Stomach (tissue), 9 donors: ENCODE results near the gene TFCP2L1. TPM values are rescaled to one million over a fixed set of nuclear protein-coding genes. Genes with fewer than 3 reads are reported as not detected.

Experiments
- DNase-seq, 2 donors: peaks; one replicate each; pipeline versions ENCODE4 v3.0.0 to v3.0.0-alpha.2; 2013 to 2019
- H3K27ac ChIP-seq, 5 donors: fragments of 200-600 bp in 4 of 5; sonication (generic) in 4 of 5; one replicate each; pipeline ENCODE4 v1.5.1; 2013 to 2019; ENCODE audit warnings: mild to moderate bottlenecking in 1 of 5, moderate library complexity in 1 of 5
- H3K27me3 ChIP-seq, 3 donors: fragments of 200-600 bp; sonication (generic); one replicate each; pipeline ENCODE4 v1.5.1; 2017 to 2019; ENCODE audit warnings: mixed run types in 1 of 3
- H3K36me3 ChIP-seq, 4 donors: fragments of 200-600 bp; sonication (generic); 1 replicate in 3 of 4; 2 replicates in 1 of 4; pipeline ENCODE4 v1.5.1; 2016 to 2019
- H3K4me1 ChIP-seq, 4 donors: fragments of 200-600 bp; sonication (generic); one replicate each; pipeline ENCODE4 v1.5.1; 2016 to 2019
- H3K4me3 ChIP-seq, 4 donors: fragments of 200-600 bp; sonication (generic) in 3 of 4; one replicate each; pipeline ENCODE4 v1.5.1; 2016 to 2019; ENCODE audit warnings: mild to moderate bottlenecking in 1 of 4
- H3K9me3 ChIP-seq, 4 donors: fragments of 200-600 bp; sonication (generic); one replicate each; pipeline ENCODE4 v1.5.1; 2016 to 2019
- EP300 ChIP-seq: sonication (generic); formaldehyde crosslinking; IDR thresholded peaks from one replicate; pipeline ENCODE4 v1.6.1; 2017; ENCODE audit warnings: antibody characterized with exemption
- POLR2A ChIP-seq, 4 donors: fragments of 450-650 bp; IDR thresholded peaks; one replicate each; pipeline ENCODE4 v1.6.1; 2016; ENCODE audit warnings: antibody characterized with exemption in 4 of 4, control low read depth in 2 of 4, mild to moderate bottlenecking in 1 of 4, moderate library complexity in 1 of 4
- POLR2AphosphoS5 ChIP-seq, 3 donors: sonication (generic); formaldehyde crosslinking; IDR thresholded peaks; one replicate each; pipeline ENCODE4 v1.6.1; 2016; ENCODE audit warnings: antibody characterized with exemption in 3 of 3
- WGBS, 5 donors: extraction: QIAGEN DNeasy Blood & Tissue Kit in 3 of 5; methylation state at CpG; one replicate each; pipeline versions ENCODE4 v1.1.5 to v1.1.7; 2013 to 2018; 5-methylcytosine and 5-hydroxymethylcytosine counted together
- intact Hi-C: fragments of 100-400 bp; cut with DNase I; formaldehyde crosslinking; loops from one replicate; pipeline ENCODE4 v1.15.1; 2023; ENCODE audit warnings: low total_unique reads
- polyA plus RNA-seq, 3 donors: library from polyadenylated mRNA; stranded (reverse); fragments of 200-250 nt; gene quantifications; one replicate each; pipeline ENCODE4 v1.2.3, GENCODE V29; 2013
- total RNA-seq, 5 donors: library from RNA; depleted of rRNA; stranded (reverse); fragments of >200 nt; gene quantifications; one replicate each; pipeline versions ENCODE4 v1.1.0 to v1.2.3, GENCODE V29; 2014 to 2016
- TF ChIP-seq, protein P1 (sequence below), 7 experiments: fragments of 450-650 bp in 4 of 7; fragments of 200-600 bp in 3 of 7; sonication (generic) in 3 of 7; IDR thresholded peaks; one replicate each; pipeline ENCODE4 v1.5.1; 2016 to 2019; ENCODE audit warnings: antibody characterized with exemption in 7 of 7, control low read depth in 2 of 7, mild to moderate bottlenecking in 1 of 7
- donor health status: healthy with polysubstance abuse.
- donor health status: Bipolar disorder and iron deficiency.
- donor health status: healthy.

Gene TFCP2L1
- total and polyA plus RNA-seq, 8 donors: 6.8 to 154 (median 36.9) TPM

DNA sequence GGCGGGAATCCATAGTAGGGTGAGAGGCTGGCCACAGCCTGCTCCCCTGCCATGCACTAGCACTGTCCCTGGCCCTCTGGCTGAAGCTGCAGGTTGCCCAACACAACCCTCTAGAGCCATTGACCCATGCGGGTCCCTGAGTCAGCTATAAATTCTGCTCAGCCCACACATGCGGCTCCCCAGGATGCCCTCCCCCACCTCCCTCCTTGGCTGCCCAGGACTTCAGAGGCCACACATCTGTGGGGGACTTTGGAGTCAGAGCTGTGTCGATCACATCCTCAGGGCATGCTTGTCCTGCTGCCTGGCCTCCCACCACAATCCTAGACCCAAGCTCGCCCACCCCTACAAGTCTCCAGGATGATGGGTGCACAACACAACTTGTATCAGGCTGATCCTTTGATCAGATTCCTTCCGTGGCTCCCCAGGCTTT, 97.0 kb downstream of the TFCP2L1 start:
- H3K4me1 ChIP-seq: peaks cover 0 to 8% (median 0%) of the 10 kb centered on the region in 4 donors
- WGBS, 5 donors: 58 to 79% (median 70%) methylated on average over 2 to 6 of the region's 6 CpGs
- no peak for TF ChIP-seq POLR2A (IDR thresholded peaks at IDR 0.05)
- TF ChIP-seq, protein P1, sequence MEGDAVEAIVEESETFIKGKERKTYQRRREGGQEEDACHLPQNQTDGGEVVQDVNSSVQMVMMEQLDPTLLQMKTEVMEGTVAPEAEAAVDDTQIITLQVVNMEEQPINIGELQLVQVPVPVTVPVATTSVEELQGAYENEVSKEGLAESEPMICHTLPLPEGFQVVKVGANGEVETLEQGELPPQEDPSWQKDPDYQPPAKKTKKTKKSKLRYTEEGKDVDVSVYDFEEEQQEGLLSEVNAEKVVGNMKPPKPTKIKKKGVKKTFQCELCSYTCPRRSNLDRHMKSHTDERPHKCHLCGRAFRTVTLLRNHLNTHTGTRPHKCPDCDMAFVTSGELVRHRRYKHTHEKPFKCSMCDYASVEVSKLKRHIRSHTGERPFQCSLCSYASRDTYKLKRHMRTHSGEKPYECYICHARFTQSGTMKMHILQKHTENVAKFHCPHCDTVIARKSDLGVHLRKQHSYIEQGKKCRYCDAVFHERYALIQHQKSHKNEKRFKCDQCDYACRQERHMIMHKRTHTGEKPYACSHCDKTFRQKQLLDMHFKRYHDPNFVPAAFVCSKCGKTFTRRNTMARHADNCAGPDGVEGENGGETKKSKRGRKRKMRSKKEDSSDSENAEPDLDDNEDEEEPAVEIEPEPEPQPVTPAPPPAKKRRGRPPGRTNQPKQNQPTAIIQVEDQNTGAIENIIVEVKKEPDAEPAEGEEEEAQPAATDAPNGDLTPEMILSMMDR (IDR thresholded peaks at IDR 0.05): no peak
- TF ChIP-seq EP300: no peak
- TF ChIP-seq POLR2AphosphoS5 (IDR thresholded peaks at IDR 0.05): no peak
- H3K27me3 ChIP-seq: no peaks in the 10 kb centered on the region
- H3K36me3 ChIP-seq: no peaks in the 10 kb centered on the region
- intact Hi-C loops: no loop called here
- no peak overlapping the region for H3K27ac ChIP-seq
- peak in 1 of 2 donors; percentile 16 for DNase-seq
- no peak overlapping the region for H3K4me3 ChIP-seq
- H3K9me3 ChIP-seq: no peaks in the 10 kb centered on the region

DNA sequence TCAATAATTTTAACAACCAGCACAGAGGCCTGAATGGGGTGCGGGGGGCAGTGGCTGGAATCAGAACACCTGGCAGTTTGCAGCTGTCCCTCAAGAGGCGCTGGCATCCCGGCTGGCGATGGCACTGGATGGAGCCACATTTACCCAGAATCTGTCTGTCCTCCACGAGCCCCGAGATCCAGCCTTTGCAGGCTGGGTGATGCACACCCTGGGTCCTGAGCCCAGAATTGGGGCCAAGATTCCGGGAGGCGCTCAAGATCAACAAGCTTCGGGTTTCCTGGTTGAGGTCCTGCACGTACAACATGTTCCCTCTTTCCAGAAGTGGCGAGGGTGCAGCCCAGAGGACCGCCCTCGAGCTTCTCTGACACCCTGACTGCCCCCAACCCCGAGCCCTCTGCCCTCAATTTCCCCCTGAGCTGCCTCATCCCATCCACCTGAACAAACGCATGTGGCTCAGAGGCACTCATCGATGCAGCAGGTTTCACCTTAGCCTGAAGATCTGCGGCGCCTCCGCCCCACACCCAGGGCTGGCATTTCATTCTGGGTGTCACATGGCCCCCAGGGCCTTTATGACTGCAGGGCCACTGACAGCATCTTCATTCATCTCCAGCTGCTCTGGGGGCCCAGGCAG, 97.5 kb downstream of the TFCP2L1 start:
- Histone ChIP-seq H3K4me3 (no peak overlapping the region), H3K9me3 (no peaks in the 10 kb centered on the region), H3K27ac (no peak overlapping the region), H3K4me1 (peaks cover 0 to 8% (median 0%) of the 10 kb centered on the region in 4 donors), H3K27me3 (no peaks in the 10 kb centered on the region), H3K36me3 (no peaks in the 10 kb centered on the region)
- intact Hi-C loops: no loop called here
- TF ChIP-seq POLR2AphosphoS5 (IDR thresholded peaks at IDR 0.05): no peak
- TF ChIP-seq, protein P1 (IDR thresholded peaks at IDR 0.05): no peak
- TF ChIP-seq EP300: no peak
- TF ChIP-seq POLR2A (IDR thresholded peaks at IDR 0.05): no peak
- DNase-seq: peak in 1 of 2 donors; percentile 21
- 90 to 94% (median 90%) methylated on average over 15 to 19 of the region's 19 CpGs for WGBS, 5 donors

DNA sequence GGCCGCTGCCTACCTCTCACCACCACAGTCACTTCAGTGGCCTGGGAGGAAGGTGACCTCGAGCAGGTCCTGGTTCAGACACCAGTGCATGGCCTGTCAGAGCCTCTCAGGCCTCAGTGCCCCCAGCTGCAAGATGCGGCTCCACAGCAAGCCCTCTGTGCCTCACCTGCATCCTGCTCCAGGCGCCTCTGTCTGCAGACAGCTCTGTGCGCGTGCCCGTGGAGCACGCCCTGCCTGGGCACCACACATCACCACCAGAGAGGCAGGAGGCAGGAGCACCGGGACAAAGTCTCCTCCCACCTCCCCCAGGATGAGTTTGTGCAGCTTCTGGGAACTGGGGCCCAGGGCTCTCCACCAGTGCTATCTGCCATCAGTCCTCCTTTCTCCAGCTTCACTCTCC, 98.7 kb downstream of the TFCP2L1 start:
- Histone ChIP-seq H3K36me3 (no peaks in the 10 kb centered on the region), H3K27ac (no peak overlapping the region), H3K27me3 (no peaks in the 10 kb centered on the region), H3K9me3 (no peaks in the 10 kb centered on the region), H3K4me1 (peaks cover 0 to 8% (median 0%) of the 10 kb centered on the region in 4 donors), H3K4me3 (no peak overlapping the region)
- DNase-seq: peak in 1 of 2 donors; percentile 21
- 57 to 88% (median 85%) methylated on average over 3 to 9 of the region's 9 CpGs for WGBS, 5 donors
- intact Hi-C loops: no loop called here
- no peak for TF ChIP-seq EP300
- TF ChIP-seq, protein P1 (IDR thresholded peaks at IDR 0.05): no peak
- TF ChIP-seq POLR2A (IDR thresholded peaks at IDR 0.05): no peak
- no peak for TF ChIP-seq POLR2AphosphoS5 (IDR thresholded peaks at IDR 0.05)

DNA sequence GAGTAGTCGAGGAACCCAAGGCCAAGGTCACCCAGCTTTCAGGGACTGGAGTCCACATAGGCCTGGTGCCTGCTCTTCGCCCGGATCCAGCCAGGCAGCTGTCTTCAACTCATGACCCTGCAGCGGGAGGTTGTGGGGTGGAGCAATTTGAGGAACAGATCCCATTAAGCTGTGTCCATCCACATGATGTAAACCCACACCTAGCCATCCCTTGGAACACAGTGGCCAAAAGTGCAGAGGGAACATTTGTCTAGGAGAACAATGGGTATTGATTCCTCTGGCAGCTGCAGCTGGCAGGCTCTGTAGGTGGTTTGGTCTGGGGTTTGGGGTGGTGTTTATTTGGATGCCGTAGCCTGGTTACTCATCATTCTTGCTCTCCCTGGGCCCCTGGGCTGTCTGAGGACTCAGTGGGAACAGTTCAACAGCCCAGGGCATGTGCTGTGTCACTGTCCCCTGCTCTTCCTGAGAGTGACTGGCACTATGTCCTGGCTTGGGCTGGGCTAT, 99.4 kb downstream of the TFCP2L1 start:
- no peaks in the 10 kb centered on the region for H3K27me3 ChIP-seq
- intact Hi-C loops: no loop called here
- no peaks in the 10 kb centered on the region for H3K9me3 ChIP-seq
- H3K27ac ChIP-seq: no peak overlapping the region
- 53 to 85% (median 73%) methylated on average over 3 to 5 of the region's 5 CpGs for WGBS, 5 donors
- H3K4me3 ChIP-seq: no peak overlapping the region
- DNase-seq: peak in 1 of 2 donors; percentile 29
- H3K4me1 ChIP-seq: peaks cover 0 to 8% (median 0%) of the 10 kb centered on the region in 4 donors
- TF ChIP-seq EP300 (no peak), POLR2A (IDR thresholded peaks at IDR 0.05) (no peak), POLR2AphosphoS5 (IDR thresholded peaks at IDR 0.05) (no peak)
- TF ChIP-seq, protein P1 (IDR thresholded peaks at IDR 0.05): no peak
- no peaks in the 10 kb centered on the region for H3K36me3 ChIP-seq
